ENCODE data around the gene NAT10.
"Not testable (repeated sequence)": the region's sequence is repeated elsewhere in the genome, so short reads cannot be mapped to it uniquely, and the experiment has no call there.

Gene NAT10

DNA sequence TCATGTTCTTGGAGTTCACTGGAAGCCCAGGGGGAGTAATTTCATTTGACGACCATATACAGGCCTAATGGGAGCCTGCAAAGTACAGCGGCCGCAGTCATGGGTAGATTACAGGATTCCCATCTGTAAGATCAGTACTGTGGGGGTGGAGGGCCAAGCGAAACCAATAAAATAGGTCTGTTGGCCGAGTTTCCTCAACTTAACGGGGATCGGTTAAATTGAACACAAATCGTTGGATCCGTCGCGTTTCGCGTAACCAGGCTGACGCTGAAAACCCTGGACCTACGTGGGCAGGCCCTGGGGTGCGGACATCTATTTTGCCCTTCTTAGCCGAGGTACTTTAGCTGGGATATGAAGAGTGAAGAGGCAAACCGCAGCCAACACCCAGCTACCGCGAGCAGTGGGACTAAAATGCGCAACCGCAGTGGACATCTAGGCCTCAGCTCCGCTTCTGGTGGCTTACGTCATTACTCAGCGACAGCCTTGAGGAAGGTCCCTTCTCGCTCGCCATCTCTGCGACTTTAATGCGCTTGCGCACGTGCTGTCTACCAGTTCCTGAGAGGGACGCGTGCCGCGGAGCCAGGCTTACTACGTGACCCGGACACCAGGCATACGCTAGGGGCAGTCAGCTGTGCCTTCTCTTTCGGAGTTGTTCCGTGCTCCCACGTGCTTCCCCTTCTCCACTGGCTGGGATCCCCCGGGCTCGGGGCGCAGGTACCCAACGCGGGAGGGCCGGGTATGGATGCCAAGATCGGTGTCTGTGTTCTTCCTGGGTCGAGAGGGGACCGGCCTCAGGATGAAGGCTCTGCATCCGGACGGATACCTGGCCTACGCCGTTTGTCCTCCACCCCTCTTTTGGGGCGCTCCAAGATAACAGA is at the start of gene NAT10:
Gene NAT10, plus strand, starts transcription at position 551 of the 878 bp plus-strand sequence. CDS start 2,597 bp downstream, outside the sequence.
- DNase-seq: peak; percentile 89 to 95 (median 92)

- DNase-seq: no peak
Measured at GRCh38 chr11:34056672-34057071, 48.8 kb upstream of the NAT10 start.

GRCh38 chr11:34063061-34063795 is 42.2 kb upstream of the NAT10 start:
- DNase-seq: no peak

GRCh38 chr11:34064291-34064690 is 41.1 kb upstream of the NAT10 start:
- no peak for DNase-seq

DNA sequence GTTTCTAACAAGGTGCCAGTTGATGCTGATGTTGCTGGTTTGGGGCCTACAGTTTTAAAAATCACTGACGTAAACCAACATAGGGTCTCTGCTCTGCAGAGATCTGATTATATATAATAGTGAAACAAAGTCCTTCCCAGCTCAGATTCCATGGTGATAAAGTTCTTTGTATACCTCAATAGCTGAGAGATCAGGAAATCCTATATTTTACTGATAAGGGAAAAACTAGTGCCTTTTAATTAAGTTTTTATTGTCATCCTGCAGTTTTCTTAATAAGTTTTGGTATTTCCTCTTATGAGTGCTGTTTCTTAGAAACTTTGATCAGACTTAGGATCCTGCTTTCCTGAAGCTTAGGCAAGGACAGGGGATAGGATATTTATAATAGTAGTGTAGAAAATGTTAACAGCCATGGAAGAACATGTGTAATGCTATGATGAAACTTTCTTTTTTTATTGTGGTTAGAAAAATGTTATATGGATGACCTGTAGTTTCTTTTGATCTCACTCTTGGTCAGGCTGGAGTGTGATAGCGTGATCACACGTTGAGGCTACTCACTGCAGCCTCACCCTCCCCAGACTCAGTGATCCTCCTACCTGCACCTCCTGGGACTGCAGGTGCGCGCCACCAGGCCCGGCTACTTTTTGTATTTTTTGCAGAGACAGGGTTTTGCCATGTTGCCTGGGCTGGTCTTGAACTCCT is 39.8 kb upstream of the NAT10 start:
- DNase-seq: peak in 1 of 4 experiments; percentile 3

- not testable (repeated sequence) for DNase-seq
Measured at GRCh38 chr11:34066766-34067165, 38.7 kb upstream of the NAT10 start.

GRCh38 chr11:34067383-34068065 is 37.9 kb upstream of the NAT10 start:
- no peak for DNase-seq

DNA sequence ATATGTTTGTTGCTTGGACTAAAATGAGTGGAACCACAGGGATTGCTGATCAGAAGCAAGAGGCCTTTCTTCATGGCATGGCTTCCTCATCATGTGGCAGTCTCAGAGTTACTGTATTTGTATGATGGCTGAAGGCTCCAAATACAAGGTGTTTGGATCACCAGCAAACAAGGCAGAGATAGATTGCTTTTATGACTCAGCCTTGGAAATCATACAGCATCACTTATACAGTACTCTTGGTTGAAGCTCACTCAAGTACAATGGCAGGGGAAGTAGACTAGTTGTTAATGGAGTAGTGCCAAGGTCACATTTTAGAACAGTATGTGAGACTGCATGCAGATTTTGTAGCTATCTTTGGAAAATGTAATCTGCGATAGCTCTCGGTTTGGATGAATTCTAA is 37.3 kb upstream of the NAT10 start:
- no peak for DNase-seq

DNA sequence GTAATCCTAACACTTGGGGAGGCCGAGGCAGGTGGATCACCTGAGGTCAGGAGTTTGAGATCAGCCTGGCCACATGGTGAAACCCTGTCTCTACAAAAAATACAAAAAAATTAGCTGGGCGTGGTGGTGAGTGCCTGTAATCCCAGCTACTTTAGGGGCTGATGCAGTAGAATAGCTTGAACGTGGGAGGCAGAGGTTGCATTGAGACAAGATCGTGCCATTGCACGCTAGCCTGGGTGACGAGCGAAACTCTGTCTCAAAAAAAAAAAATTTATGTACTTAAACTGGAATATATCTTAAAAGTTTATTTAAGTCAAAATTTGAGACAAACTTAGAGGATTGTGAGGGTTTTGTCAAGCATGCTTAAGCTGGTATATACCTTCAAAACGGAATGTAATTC is 34.1 kb upstream of the NAT10 start:
- DNase-seq: not testable (repeated sequence)

DNA sequence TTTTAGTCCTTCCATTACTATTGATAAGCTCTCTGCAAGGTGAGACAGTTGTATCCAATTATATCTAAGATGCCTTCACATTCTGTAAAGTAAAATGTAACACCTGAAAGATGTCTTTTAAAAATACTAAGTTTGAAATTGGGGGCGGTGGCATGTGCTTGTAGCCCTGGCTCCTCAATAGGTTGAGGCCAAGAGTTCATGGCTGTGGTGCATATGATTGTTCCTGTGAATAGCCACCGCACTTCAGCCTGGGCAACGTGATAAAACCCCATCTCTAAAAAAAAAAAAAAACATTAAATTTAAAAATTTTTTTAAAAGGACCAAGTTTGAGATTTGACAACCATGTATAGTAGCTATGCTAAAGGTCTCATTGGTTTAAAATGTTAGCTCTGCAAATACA is 33.4 kb upstream of the NAT10 start:
- DNase-seq: no peak

DNA sequence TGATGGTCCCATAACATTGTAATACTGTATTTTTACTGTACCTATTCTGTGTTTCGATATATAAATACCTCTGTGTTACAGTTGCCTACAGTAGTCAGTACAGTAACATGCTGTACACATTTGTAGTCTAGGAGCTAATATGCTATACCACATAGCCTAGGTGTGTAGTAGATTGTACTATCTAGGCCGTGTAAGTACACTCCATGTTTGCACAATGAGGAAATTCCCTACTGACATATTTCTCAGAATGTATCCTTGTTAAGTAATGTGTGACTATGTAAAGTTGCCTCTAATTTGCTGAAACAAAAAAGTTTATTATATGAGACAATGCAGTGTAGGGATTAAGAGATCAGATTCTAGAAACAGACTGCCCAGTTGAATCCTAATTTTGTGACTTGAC is 32.6 kb upstream of the NAT10 start:
- DNase-seq: no peak

GRCh38 chr11:34074391-34074790 is 31.0 kb upstream of the NAT10 start:
- no peak for DNase-seq

DNA sequence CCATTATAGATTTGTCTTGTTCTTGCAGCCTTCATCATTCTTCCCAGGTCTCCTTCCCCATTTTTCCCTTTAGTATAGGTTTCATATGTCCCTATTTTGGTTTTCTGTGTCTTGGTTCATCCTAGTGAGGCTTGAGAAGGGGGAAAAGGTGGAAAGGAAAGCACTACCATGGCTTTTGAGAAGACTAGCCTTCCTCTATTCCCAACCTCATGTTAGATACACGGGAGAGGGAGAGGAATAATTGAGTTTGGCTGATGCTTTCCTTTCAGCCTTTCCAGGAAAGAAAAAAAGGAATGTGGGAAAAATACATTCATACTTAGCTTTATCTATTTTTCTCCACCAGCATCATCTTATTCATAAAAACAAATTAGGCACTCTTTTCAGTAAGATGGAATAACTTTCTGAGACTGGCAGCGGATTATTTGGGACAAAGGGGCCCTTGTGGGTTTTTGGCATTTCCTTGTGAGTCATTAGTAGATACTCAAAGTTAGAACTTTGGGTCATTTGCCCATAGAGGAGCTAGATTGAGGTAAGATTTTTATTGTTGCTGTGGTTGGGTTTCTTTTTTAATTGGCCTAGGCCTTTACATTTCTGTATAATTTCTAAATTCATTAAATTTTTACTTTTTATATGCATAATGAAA is 30.1 kb upstream of the NAT10 start:
- no peak for DNase-seq

DNA sequence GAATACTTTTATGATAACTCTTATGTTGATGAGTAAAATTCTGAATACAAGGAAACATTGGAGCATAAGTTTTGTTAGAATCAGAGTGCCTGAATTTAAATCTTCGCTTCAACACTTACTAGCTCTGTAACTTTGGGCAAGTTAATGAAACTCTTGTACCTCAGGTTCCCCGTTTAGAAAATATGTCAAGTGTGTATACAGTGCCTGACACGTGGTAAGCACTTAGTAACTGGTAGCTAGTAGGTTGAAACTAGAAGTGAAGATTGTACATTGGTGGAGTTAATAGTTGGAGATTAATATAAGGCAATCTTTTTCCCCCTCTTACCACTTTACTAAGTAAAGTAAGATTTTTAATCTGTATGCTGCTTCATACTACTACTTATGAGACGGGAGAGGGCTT is 24.8 kb upstream of the NAT10 start:
- DNase-seq: no peak

DNA sequence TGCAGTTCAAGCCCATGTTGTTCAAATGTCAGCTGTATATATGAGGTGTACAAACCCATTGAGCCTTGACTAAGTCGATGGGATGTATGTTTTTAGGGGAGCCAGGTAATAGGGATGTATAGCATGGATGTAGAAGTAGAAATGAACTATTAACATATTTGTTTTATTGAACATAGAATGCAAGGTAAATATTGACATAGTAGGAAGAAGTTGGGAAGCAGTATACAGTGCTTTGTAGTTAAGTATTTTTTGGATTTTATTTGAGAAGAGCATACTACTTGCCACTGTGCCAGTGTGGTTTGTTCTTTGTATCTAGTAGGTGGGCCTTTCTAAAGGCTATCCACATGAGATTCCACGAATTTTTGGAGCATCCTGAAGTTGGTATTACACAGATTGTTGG is 20.8 kb upstream of the NAT10 start:
- DNase-seq: no peak

- DNase-seq: no peak
Measured at GRCh38 chr11:34086554-34087283, 18.7 kb upstream of the NAT10 start.

GRCh38 chr11:34091825-34092224 is 13.6 kb upstream of the NAT10 start:
- no peak for DNase-seq

DNA sequence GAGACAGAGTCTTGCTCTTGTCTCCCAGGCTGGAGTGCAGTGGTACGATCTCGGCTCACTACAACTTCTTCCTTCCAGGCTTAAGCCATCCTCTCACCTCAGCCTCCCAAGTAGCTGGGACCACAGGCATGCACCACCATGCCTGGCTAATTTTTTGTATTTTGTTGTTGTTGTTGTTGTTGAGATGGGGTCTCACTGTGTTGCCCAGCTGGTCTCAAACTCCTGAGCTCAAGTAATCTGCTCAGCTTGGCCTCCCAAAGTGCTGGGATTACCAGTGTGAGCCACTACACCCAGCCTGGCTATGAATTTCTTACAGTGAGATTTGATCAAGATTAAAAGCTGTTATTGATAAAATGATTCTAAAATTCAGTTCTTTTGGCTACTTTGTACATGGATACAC is 10.5 kb upstream of the NAT10 start:
- not testable (repeated sequence) for DNase-seq

GRCh38 chr11:34098813-34099212 is 6.6 kb upstream of the NAT10 start:
- no peak for DNase-seq

DNA sequence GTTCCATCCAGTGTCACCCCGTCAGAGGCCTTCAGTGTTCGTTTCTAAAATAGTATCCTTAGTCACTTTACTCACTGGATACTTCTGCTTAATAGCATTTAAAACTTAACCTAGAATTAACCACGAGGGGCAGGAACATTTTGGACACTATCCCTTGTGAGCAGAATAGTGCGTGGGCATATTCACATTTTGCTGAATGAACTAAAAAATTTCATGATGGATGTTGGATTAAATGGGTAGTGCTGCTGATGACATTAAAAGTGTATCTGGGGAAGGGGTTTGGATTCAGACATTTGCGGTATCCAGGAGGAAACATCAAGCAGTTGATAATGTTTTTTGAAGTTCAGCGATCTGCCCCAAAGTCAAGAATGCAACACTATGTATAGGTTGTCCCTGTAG is 750 bp upstream of the NAT10 start:
- no peak for DNase-seq

- peak in 1 of 4 experiments; percentile 41 for DNase-seq
Measured at GRCh38 chr11:34105957-34106504, 602 bp downstream of the NAT10 start.

Measured in activated CD4-positive, CD25-positive, alpha-beta regulatory T cell (primary cell).